ENCODE results near the gene LRRC47. TPM values are rescaled to one million over a fixed set of nuclear protein-coding genes. Genes with fewer than 3 reads are reported as not detected.

Gene LRRC47
- total RNA-seq, 1 donor from 2014 or later: 55.4 TPM

DNA sequence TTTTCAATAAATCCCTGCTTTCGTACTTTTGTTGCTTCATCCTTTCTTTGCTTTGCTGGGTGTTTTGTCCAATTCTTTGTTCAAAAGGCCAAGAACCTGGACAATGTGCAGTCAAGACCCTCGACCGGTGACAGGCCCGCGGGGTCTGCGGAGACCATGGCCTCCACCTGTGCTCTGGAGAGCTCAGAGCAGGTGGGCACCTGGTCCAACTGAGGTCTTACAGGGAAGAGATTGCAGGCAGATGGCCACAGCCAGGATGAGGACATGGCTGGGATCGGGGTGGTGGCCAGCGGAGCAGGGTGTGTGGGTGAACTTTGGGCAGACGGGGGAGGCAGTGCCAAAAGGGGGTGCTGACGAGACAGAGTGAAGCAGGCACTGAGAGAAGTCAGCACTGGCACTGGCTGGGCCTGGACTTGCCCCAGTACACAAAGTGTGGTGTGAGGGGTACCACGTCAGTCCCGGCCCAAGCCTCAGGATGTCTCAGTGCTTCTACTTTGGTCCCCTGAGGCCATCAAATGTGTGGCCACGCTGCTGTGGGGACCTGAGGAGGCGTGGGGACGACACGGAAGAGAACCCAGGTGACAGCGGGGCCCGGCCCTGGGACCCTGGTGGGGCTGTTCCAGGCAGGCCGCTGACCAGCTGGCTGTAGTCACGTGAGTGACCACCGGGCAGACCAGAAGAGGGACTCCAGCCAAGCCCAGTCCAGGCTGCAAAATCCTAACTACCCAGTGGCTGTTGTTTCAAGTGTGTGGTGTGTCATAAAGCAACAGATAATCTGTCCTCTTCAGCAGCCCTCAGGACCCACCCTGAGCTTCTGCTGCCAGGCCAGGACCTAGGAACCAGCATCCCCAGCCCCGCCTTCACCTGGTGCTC is 54.5 kb downstream of the LRRC47 start:
- no peak for DNase-seq (ENCODE audit: low spot score in 2 of 2, unreplicated experiment in 2 of 2)
- Mint-ChIP-seq H3K9me3 (no peaks in the 10 kb centered on the region), H3K36me3 (peaks cover 11% of the 10 kb centered on the region), H3K27ac (no peak overlapping the region), H3K27me3 (ENCODE audit: low read depth) (no peaks in the 10 kb centered on the region), H3K4me1 (peaks cover 22% of the 10 kb centered on the region), H3K4me3 (no peak overlapping the region)
- TF ChIP-seq, protein P1, sequence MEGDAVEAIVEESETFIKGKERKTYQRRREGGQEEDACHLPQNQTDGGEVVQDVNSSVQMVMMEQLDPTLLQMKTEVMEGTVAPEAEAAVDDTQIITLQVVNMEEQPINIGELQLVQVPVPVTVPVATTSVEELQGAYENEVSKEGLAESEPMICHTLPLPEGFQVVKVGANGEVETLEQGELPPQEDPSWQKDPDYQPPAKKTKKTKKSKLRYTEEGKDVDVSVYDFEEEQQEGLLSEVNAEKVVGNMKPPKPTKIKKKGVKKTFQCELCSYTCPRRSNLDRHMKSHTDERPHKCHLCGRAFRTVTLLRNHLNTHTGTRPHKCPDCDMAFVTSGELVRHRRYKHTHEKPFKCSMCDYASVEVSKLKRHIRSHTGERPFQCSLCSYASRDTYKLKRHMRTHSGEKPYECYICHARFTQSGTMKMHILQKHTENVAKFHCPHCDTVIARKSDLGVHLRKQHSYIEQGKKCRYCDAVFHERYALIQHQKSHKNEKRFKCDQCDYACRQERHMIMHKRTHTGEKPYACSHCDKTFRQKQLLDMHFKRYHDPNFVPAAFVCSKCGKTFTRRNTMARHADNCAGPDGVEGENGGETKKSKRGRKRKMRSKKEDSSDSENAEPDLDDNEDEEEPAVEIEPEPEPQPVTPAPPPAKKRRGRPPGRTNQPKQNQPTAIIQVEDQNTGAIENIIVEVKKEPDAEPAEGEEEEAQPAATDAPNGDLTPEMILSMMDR (IDR thresholded peaks at IDR 0.05; ENCODE audit: unreplicated experiment): no peak

DNA sequence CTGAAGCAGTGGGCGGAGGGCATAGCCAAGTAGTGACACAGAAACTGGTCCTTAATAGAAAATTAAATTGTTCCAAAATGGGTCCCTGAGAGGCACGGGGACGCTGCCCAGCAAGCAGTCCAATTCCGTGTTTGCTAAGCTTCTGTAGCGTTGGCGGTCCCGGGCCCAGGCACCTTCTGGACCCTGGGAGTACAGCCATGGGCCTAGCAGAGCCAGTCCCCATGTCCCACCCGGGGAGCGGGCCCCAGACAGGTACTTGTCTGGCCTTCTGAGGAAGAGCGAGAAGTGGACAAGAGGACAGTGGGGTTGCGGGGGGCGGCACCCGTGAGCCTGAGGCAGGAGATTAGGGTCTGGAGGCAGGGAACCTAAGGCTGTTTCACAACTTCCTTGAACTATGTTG is 55.5 kb downstream of the LRRC47 start:
- TF ChIP-seq, protein P1 (IDR thresholded peaks at IDR 0.05; ENCODE audit: unreplicated experiment): no peak
- no peaks in the 10 kb centered on the region for H3K27me3 Mint-ChIP-seq (ENCODE audit: low read depth)
- H3K27ac Mint-ChIP-seq: no peak overlapping the region
- no peaks in the 10 kb centered on the region for H3K9me3 Mint-ChIP-seq
- no peak overlapping the region for H3K4me3 Mint-ChIP-seq
- DNase-seq (ENCODE audit: low spot score in 2 of 2, unreplicated experiment in 2 of 2): no peak
- H3K4me1 Mint-ChIP-seq: peaks cover 14% of the 10 kb centered on the region
- peaks cover 15% of the 10 kb centered on the region for H3K36me3 Mint-ChIP-seq

DNA sequence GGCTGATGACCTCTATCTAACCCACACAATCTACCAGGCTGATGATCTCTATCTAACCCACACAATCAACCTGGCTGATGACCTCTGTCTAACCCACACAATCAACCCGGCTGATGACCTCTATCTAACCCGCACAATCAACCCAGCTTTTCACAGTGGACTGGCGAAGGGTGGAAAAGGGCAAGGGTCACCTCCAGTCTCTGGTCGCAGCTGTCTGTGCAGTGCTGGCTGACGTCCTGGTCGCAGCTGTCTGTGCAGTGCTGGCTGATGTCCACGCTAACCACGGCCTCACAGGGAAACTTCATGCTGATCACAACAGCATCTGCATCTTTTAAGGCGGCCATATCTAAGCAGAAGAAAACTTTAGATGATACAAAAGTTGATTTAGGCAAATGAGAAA is 56.3 kb downstream of the LRRC47 start:
- no peak overlapping the region for H3K4me3 Mint-ChIP-seq
- TF ChIP-seq, protein P1 (IDR thresholded peaks at IDR 0.05; ENCODE audit: unreplicated experiment): no peak
- H3K27me3 Mint-ChIP-seq (ENCODE audit: low read depth): no peaks in the 10 kb centered on the region
- H3K4me1 Mint-ChIP-seq: peaks cover 7% of the 10 kb centered on the region
- H3K9me3 Mint-ChIP-seq: no peaks in the 10 kb centered on the region
- DNase-seq (ENCODE audit: low spot score in 2 of 2, unreplicated experiment in 2 of 2): no peak
- peaks cover 16% of the 10 kb centered on the region for H3K36me3 Mint-ChIP-seq
- H3K27ac Mint-ChIP-seq: no peak overlapping the region

DNA sequence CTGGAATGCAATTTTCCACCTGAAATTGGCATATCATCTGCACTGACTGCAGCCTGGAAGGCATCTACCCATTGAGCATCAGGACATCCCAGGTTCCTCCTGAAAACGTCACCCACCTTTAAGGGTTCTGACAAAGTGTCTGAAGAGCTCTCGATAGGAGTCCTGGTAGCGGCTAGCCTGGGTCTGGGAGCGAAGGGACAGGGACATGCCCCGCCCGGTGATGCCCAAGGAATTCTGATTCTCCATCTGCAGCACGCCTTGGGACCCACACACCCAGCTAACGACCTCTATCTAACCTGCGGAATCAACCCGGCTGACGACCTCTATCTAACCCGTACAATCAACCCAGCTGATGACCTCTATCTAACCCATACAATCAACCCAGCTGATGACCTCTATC is 57.4 kb downstream of the LRRC47 start:
- H3K27me3 Mint-ChIP-seq (ENCODE audit: low read depth): no peaks in the 10 kb centered on the region
- no peak for DNase-seq (ENCODE audit: low spot score in 2 of 2, unreplicated experiment in 2 of 2)
- no peak overlapping the region for H3K27ac Mint-ChIP-seq
- H3K4me3 Mint-ChIP-seq: no peak overlapping the region
- peaks cover 16% of the 10 kb centered on the region for H3K36me3 Mint-ChIP-seq
- TF ChIP-seq, protein P1 (IDR thresholded peaks at IDR 0.05; ENCODE audit: unreplicated experiment): no peak
- H3K9me3 Mint-ChIP-seq: no peaks in the 10 kb centered on the region
- no peaks in the 10 kb centered on the region for H3K4me1 Mint-ChIP-seq

DNA sequence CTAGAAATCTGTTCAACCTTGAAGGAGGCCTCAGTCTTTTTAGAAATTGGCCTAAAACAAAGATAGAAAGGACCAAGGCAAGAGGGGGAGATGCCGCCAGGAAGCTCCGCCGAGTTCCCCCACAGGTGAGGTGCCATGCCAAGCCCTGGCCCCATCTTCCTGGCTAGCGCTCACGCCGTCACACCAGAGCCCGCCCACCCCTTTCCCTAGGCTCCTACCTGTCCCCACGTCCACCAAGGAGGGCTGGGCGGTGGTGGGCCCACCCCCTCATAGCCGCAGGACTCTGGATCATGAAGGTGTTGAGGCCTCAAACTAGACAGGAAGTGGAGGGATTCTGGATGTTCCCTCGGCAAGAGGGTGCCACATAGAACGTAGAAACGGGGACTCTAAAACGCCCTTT is 59.6 kb downstream of the LRRC47 start:
- TF ChIP-seq, protein P1 (IDR thresholded peaks at IDR 0.05; ENCODE audit: unreplicated experiment): no peak
- H3K9me3 Mint-ChIP-seq: no peaks in the 10 kb centered on the region
- H3K4me3 Mint-ChIP-seq: no peak overlapping the region
- no peaks in the 10 kb centered on the region for H3K4me1 Mint-ChIP-seq
- H3K27ac Mint-ChIP-seq: no peak overlapping the region
- H3K27me3 Mint-ChIP-seq (ENCODE audit: low read depth): peaks cover under 1% of the 10 kb centered on the region
- no peak for DNase-seq (ENCODE audit: low spot score in 2 of 2, unreplicated experiment in 2 of 2)
- peaks cover 12% of the 10 kb centered on the region for H3K36me3 Mint-ChIP-seq

All from mesothelial cell of epicardium (in vitro differentiated cells).